Measurements from ENCODE around the gene MOV10L1. TPM values are rescaled to one million over a fixed set of nuclear protein-coding genes. Genes with fewer than 3 reads are reported as not detected.
A peak's percentile ranks its signal among the peaks of the same experiment; 100 is the strongest.

Gene MOV10L1
- total RNA-seq, 4 donors from 2014 or later, result 0.33 to 1.5 (median 1.0) TPM

- intact Hi-C loops (cut with DNase I), result no loop called here
- Histone ChIP-seq H3K4me1 (peaks cover 11 to 34% of the 10 kb centered on the region in 2 donors), H3K27me3 (no peaks in the 10 kb centered on the region), H3K4me3 (replicated peaks in 1 of 3) (no peak overlapping the region), H3K9me3 (no peaks in the 10 kb centered on the region), H3K27ac (no peak overlapping the region), H3K36me3 (no peaks in the 10 kb centered on the region)
- DNase-seq, result no peak
- 24 to 52% methylated on average over 10 of the region's 10 CpGs for WGBS, 2 donors
- no peak for TF ChIP-seq POLR2A (IDR thresholded peaks at IDR 0.05)
- TF ChIP-seq, protein P1, sequence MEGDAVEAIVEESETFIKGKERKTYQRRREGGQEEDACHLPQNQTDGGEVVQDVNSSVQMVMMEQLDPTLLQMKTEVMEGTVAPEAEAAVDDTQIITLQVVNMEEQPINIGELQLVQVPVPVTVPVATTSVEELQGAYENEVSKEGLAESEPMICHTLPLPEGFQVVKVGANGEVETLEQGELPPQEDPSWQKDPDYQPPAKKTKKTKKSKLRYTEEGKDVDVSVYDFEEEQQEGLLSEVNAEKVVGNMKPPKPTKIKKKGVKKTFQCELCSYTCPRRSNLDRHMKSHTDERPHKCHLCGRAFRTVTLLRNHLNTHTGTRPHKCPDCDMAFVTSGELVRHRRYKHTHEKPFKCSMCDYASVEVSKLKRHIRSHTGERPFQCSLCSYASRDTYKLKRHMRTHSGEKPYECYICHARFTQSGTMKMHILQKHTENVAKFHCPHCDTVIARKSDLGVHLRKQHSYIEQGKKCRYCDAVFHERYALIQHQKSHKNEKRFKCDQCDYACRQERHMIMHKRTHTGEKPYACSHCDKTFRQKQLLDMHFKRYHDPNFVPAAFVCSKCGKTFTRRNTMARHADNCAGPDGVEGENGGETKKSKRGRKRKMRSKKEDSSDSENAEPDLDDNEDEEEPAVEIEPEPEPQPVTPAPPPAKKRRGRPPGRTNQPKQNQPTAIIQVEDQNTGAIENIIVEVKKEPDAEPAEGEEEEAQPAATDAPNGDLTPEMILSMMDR (IDR thresholded peaks at IDR 0.05), result no peak
These were observed 28.9 kb downstream of the MOV10L1 start for GRCh38 chr22:50118557-50119168.

GRCh38 chr22:50119169-50119767 is 29.5 kb downstream of the MOV10L1 start:
- TF ChIP-seq, protein P1 (IDR thresholded peaks at IDR 0.05), result no peak
- no peak for TF ChIP-seq POLR2A (IDR thresholded peaks at IDR 0.05)
- intact Hi-C loops (cut with DNase I), result no loop called here
- DNase-seq, result no peak
- Histone ChIP-seq H3K4me1 (peaks cover 9 to 30% of the 10 kb centered on the region in 2 donors), H3K27me3 (no peaks in the 10 kb centered on the region), H3K9me3 (no peaks in the 10 kb centered on the region), H3K36me3 (no peaks in the 10 kb centered on the region), H3K4me3 (replicated peaks in 1 of 3) (no peak overlapping the region), H3K27ac (no peak overlapping the region)
- WGBS, 2 donors, result 75 to 79% methylated on average over 9 to 14 of the region's 14 CpGs

DNA sequence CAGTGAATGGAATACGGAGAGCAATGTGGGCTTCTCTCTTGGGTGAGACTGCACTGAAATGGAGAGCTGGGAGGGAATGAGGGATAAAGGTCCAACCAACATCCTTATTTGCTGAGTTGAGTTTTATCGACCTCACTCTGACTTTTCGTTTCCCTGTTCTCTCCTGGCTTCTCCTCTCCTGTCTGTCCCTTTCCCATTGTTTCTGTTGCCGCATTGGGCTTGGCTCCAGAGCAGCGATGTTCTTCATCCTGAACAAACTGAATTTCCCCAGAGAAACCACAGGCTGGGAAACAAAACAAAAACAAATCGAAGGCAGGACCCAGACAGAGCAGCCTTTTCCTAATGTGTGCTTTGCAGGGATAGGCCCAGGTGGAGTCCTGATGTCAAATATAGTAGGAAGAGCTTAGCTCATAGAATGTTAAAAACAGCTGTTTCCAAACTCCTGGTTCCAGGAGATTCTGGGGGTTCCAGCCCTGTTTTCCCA is 30.0 kb downstream of the MOV10L1 start:
- peak in 1 of 2 donors; percentile 15 for DNase-seq
- Histone ChIP-seq H3K4me1 (peaks cover 8 to 25% of the 10 kb centered on the region in 2 donors), H3K27ac (no peak overlapping the region), H3K9me3 (no peaks in the 10 kb centered on the region), H3K4me3 (replicated peaks in 1 of 3) (no peak overlapping the region), H3K36me3 (no peaks in the 10 kb centered on the region), H3K27me3 (no peaks in the 10 kb centered on the region)
- 49 to 53% methylated on average over 6 of the region's 6 CpGs for WGBS, 2 donors
- intact Hi-C loops (cut with DNase I), result no loop called here
- no peak for TF ChIP-seq POLR2A (IDR thresholded peaks at IDR 0.05)
- TF ChIP-seq, protein P1 (IDR thresholded peaks at IDR 0.05), result no peak

DNA sequence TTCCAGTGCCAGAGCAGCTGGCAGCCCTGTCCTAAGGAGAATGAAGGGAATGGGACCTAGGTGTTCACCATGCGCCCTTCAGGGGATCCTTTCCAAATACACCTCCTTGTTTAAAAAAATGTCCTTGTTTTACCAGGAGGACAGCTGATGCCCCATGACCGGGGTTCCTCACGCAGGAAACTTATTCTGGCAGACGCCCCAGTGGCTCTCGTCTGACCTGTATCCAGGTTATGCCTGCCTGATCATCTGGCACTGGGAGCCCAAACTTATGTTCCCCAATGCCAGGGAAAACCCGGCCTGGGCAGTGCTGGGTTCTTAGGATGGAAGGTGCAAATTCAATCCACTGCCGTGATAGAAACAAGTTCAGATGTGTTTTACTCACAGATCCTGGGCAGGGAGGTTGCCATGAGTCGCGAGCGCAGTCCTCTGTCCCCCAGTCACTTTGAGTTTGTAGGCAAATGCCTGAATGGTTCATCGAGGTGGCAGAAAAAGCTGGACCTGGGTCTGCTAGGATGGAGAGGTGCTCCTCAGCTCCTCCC is 31.5 kb downstream of the MOV10L1 start:
- TF ChIP-seq, protein P1 (IDR thresholded peaks at IDR 0.05), result no peak
- TF ChIP-seq POLR2A (IDR thresholded peaks at IDR 0.05), result no peak
- Histone ChIP-seq H3K27me3 (no peaks in the 10 kb centered on the region), H3K36me3 (no peaks in the 10 kb centered on the region), H3K4me1 (peaks cover 8 to 18% of the 10 kb centered on the region in 2 donors), H3K27ac (peak overlapping the region in 1 of 3 donors; percentile 12), H3K9me3 (no peaks in the 10 kb centered on the region), H3K4me3 (replicated peaks in 1 of 3) (no peak overlapping the region)
- 71 to 73% methylated on average over 11 of the region's 11 CpGs for WGBS, 2 donors
- DNase-seq, result peak; percentile 71 to 82
- intact Hi-C loops (cut with DNase I), result no loop called here

DNA sequence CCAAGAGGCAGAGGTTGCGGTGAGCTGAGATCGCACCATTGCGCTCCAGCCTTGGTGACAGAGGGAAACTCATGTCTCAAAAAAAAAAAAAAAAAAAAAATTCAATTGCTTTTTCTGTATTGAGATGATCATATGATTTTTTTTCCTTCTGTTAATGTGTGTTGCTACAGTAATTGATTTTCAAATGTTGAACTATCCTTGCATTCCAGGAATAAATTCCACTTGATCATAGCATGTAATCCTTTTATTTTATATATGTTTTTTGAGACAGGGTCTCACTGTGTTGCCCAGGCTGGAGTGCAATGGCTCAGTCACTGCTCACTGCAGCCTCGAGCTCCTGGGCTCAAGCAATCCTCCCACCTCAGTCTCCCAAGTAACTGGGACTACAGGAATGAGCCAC is 33.3 kb downstream of the MOV10L1 start:
- peaks cover 8 to 18% of the 10 kb centered on the region in 2 donors for H3K4me1 ChIP-seq
- H3K4me3 ChIP-seq (replicated peaks in 1 of 3), result no peak overlapping the region
- intact Hi-C loops (cut with DNase I), result no loop called here
- no peak overlapping the region for H3K27ac ChIP-seq
- no peak for TF ChIP-seq POLR2A (IDR thresholded peaks at IDR 0.05)
- TF ChIP-seq, protein P1 (IDR thresholded peaks at IDR 0.05), result no peak
- no peaks in the 10 kb centered on the region for H3K27me3 ChIP-seq
- no peaks in the 10 kb centered on the region for H3K9me3 ChIP-seq
- H3K36me3 ChIP-seq, result no peaks in the 10 kb centered on the region
- DNase-seq, result no peak
- 77 to 80% methylated on average over 4 of the region's 4 CpGs for WGBS, 2 donors

Measured in thyroid gland (tissue), 4 donors.